WTC11 (cell line): ENCODE results near the gene RPL26. TPM values are rescaled to one million over a fixed set of nuclear protein-coding genes. Genes with fewer than 3 reads are reported as not detected.
A peak's percentile ranks its signal among the peaks of the same experiment; 100 is the strongest.

Source experiments
- ATAC-seq: fragments of 200-7000 bp; cut with Tn5 transposase; 2 replicates; pipeline ENCODE4 v1.10.0; 2021; ENCODE audit warnings: mild to moderate bottlenecking, moderate library complexity
- CTCF ChIA-PET: fragments of 300-600 bp; sonication (Branson Sonifier 250); formaldehyde crosslinking; loops from one replicate; lab custom pipeline; 2021; ENCODE audit warnings: antibody characterized with exemption; lab: Charles Lee
- POLR2A ChIA-PET: fragments of 350-600 bp; sonication (Branson Sonifier 250); formaldehyde crosslinking; loops from one replicate; lab custom pipeline; 2021; ENCODE audit warnings: antibody characterized with exemption; lab: Charles Lee
- DNase-seq: peaks from one replicate; pipeline ENCODE4 v3.0.0; 2021; ENCODE audit warnings: low spot score
- H3K27ac Mint-ChIP-seq: 2 replicates; pipeline ENCODE4 v1.8.0; 2021; ENCODE audit warnings: mixed read lengths
- H3K27me3 Mint-ChIP-seq: 2 replicates; pipeline ENCODE4 v1.8.0; 2021; ENCODE audit warnings: low read depth, mild to moderate bottlenecking, moderate library complexity, mixed read lengths
- H3K36me3 Mint-ChIP-seq: 2 replicates; pipeline ENCODE4 v1.8.0; 2021; ENCODE audit warnings: mixed read lengths
- H3K4me1 Mint-ChIP-seq: 2 replicates; pipeline ENCODE4 v1.8.0; 2022; ENCODE audit warnings: mixed read lengths
- H3K4me3 Mint-ChIP-seq: 2 replicates; pipeline ENCODE4 v1.8.0; 2021; ENCODE audit warnings: mild to moderate bottlenecking, moderate library complexity, mixed read lengths
- H3K9me3 Mint-ChIP-seq: 2 replicates; pipeline ENCODE4 v1.8.0; 2021; ENCODE audit warnings: mixed read lengths
- ETV6 ChIP-seq: sonication (generic); formaldehyde crosslinking; IDR thresholded peaks from 2 replicates; pipeline ENCODE4 v1.8.1; 2022; ENCODE audit warnings: mild to moderate bottlenecking, missing genetic modification reagents
- FOXK1 ChIP-seq: sonication (generic); formaldehyde crosslinking; IDR thresholded peaks from 2 replicates; pipeline ENCODE4 v1.8.0; 2022; ENCODE audit warnings: mild to moderate bottlenecking, moderate library complexity, missing genetic modification reagents
- FOXP1 ChIP-seq: sonication (generic); formaldehyde crosslinking; IDR thresholded peaks from 2 replicates; pipeline ENCODE4 v1.8.0; 2022; ENCODE audit warnings: missing genetic modification reagents, mild to moderate bottlenecking, moderate library complexity, borderline replicate concordance
- GABPB1 ChIP-seq: sonication (generic); formaldehyde crosslinking; IDR thresholded peaks from 2 replicates; pipeline ENCODE4 v1.8.1; 2023; ENCODE audit warnings: mild to moderate bottlenecking, missing genetic modification reagents
- GRHL2 ChIP-seq: fragments of 250-450 bp; sonication (Bioruptor Pico); IDR thresholded peaks from 2 replicates; pipeline ENCODE4 v1.8.0; 2022; ENCODE audit warnings: mild to moderate bottlenecking, moderate library complexity; ENCODE audit not compliant: insufficient replicate concordance, severe bottlenecking
- IRF2 ChIP-seq: sonication (generic); formaldehyde crosslinking; IDR thresholded peaks from 2 replicates; pipeline ENCODE4 v1.8.0; 2022; ENCODE audit warnings: low read depth, missing genetic modification reagents, borderline replicate concordance
- JAZF1 ChIP-seq: fragments of 250-450 bp; sonication (Bioruptor Pico); IDR thresholded peaks from 2 replicates; pipeline ENCODE4 v1.9.0; 2021; ENCODE audit warnings: moderate library complexity, mild to moderate bottlenecking, inconsistent platforms
- KAT7 ChIP-seq: sonication (generic); formaldehyde crosslinking; IDR thresholded peaks from 2 replicates; pipeline ENCODE4 v1.8.1; 2023; ENCODE audit warnings: missing genetic modification reagents, mild to moderate bottlenecking, borderline replicate concordance
- NFE2L1 ChIP-seq: sonication (generic); formaldehyde crosslinking; IDR thresholded peaks from 2 replicates; pipeline ENCODE4 v1.8.1; 2023; ENCODE audit warnings: missing genetic modification reagents
- NR1H2 ChIP-seq: sonication (generic); formaldehyde crosslinking; IDR thresholded peaks from 2 replicates; pipeline ENCODE4 v1.9.0; 2021; ENCODE audit warnings: mild to moderate bottlenecking, moderate library complexity, missing genetic modification reagents
- NR2C2 ChIP-seq: sonication (generic); formaldehyde crosslinking; IDR thresholded peaks from 2 replicates; pipeline ENCODE4 v1.8.0; 2022; ENCODE audit warnings: mild to moderate bottlenecking, missing genetic modification reagents
- RELA ChIP-seq: sonication (generic); formaldehyde crosslinking; IDR thresholded peaks from 2 replicates; pipeline ENCODE4 v1.8.1; 2022; ENCODE audit warnings: missing genetic modification reagents, mild to moderate bottlenecking, borderline replicate concordance
- TEAD1 ChIP-seq: sonication (generic); formaldehyde crosslinking; IDR thresholded peaks from 2 replicates; pipeline ENCODE4 v1.8.0; 2022; ENCODE audit warnings: mild to moderate bottlenecking, missing genetic modification reagents
- TEAD4 ChIP-seq: sonication (generic); formaldehyde crosslinking; IDR thresholded peaks from 2 replicates; pipeline ENCODE4 v1.8.0; 2022; ENCODE audit warnings: mild to moderate bottlenecking, missing genetic modification reagents
- ZNF317 ChIP-seq: sonication (generic); formaldehyde crosslinking; IDR thresholded peaks from 2 replicates; pipeline ENCODE4 v1.8.1; 2023; ENCODE audit warnings: low read depth, mild to moderate bottlenecking, moderate library complexity, missing genetic modification reagents, borderline replicate concordance
- ZNF423 ChIP-seq: fragments of 250-450 bp; sonication (Bioruptor Pico); IDR thresholded peaks from 2 replicates; pipeline ENCODE4 v2.1.2; 2022; ENCODE audit warnings: mild to moderate bottlenecking, moderate library complexity
- ZNF671 ChIP-seq: fragments of 250-450 bp; sonication (Bioruptor Pico); IDR thresholded peaks from 2 replicates; pipeline ENCODE4 v1.8.0; 2021; ENCODE audit warnings: mild to moderate bottlenecking
- total RNA-seq: library from RNA; stranded (reverse); gene quantifications from 3 replicates; pipeline ENCODE4 v1.2.3, GENCODE V29; 2021
- TF ChIP-seq, protein P1 (sequence below): fragments of 250-450 bp; sonication (Bioruptor Pico); IDR thresholded peaks from 2 replicates; pipeline ENCODE4 v1.9.0; 2021; ENCODE audit warnings: mild to moderate bottlenecking
- TF ChIP-seq, protein P2 (sequence below): sonication (generic); formaldehyde crosslinking; IDR thresholded peaks from 2 replicates; pipeline ENCODE4 v1.8.0; 2022; ENCODE audit warnings: missing genetic modification reagents
- TF ChIP-seq, protein P3 (sequence below): fragments of 250-450 bp; sonication (Bioruptor Pico); conservative IDR thresholded peaks from 2 replicates; pipeline ENCODE4 v1.9.0; 2021; ENCODE audit warnings: mild to moderate bottlenecking
- TF ChIP-seq, protein P4 (sequence below): sonication (generic); formaldehyde crosslinking; IDR thresholded peaks from 2 replicates; pipeline ENCODE4 v1.8.1; 2022; ENCODE audit warnings: mild to moderate bottlenecking, moderate library complexity, missing genetic modification reagents
- TF ChIP-seq, protein P5 (sequence below): sonication (generic); formaldehyde crosslinking; IDR thresholded peaks from 2 replicates; pipeline ENCODE4 v1.8.1; 2022; ENCODE audit warnings: low read depth, mild to moderate bottlenecking, moderate library complexity, missing genetic modification reagents, borderline replicate concordance
- TF ChIP-seq, protein P6 (sequence below): sonication (generic); formaldehyde crosslinking; conservative IDR thresholded peaks from 2 replicates; pipeline ENCODE4 v1.8.1; 2022; ENCODE audit warnings: mild to moderate bottlenecking, missing genetic modification reagents
- TF ChIP-seq, protein P7 (sequence below): fragments of 250-450 bp; sonication (Bioruptor Pico); IDR thresholded peaks from 2 replicates; pipeline ENCODE4 v1.9.0; 2021; ENCODE audit warnings: mild to moderate bottlenecking

The RPL26 gene
- total RNA-seq, 1 experiment from 2014 or later: 1,825 TPM

DNA sequence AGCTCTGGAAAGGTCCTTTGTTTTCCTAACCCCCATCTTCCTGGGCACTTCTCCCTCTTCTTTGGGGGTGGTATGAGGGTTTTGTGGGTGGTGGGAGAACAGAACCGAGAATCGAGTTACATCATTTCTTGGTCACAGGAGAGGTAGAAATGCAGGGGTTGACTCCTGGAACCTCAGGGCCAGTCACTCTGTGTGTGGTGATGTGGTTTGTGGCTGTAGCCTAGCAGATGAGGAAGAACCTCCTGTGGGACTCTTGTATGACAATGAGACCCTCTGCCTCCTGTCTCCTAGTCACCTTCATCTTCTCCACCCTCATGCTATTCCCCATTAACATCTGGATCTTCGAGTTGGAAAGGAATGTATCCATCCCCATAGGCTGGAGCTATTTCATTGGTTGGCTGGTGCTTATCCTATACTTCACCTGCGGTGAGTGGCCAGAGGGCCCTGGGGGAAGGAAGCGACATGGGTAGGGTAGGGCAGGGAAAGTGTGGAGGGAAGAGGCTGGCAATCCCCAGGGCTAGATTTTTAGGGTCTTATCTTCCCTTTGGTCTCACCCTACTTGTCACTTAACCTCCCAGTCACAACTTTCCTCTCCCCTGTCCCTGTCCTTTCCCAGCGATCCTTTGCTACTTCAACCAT, 37.8 kb downstream of the RPL26 start:
- POLR2A ChIA-PET: no interaction called here
- Mint-ChIP-seq H3K4me1 (peaks cover 4% of the 10 kb centered on the region), H3K27me3 (no peaks in the 10 kb centered on the region), H3K4me3 (no peak overlapping the region), H3K36me3 (no peaks in the 10 kb centered on the region), H3K9me3 (no peaks in the 10 kb centered on the region), H3K27ac (no peak overlapping the region)
- no peak for TF ChIP-seq TEAD1 (CRISPR knock-in tag)
- no peak for TF ChIP-seq NFE2L1
- TF ChIP-seq, protein P1, sequence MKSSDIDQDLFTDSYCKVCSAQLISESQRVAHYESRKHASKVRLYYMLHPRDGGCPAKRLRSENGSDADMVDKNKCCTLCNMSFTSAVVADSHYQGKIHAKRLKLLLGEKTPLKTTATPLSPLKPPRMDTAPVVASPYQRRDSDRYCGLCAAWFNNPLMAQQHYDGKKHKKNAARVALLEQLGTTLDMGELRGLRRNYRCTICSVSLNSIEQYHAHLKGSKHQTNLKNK: no peak
- TF ChIP-seq JAZF1 (CRISPR knock-in tag): no peak
- no peak for TF ChIP-seq NR1H2 (CRISPR knock-in tag)
- TF ChIP-seq FOXK1 (CRISPR knock-in tag): no peak
- TF ChIP-seq ETV6 (CRISPR knock-in tag): no peak
- TF ChIP-seq GRHL2 (CRISPR knock-in tag): no peak
- TF ChIP-seq, protein P2, sequence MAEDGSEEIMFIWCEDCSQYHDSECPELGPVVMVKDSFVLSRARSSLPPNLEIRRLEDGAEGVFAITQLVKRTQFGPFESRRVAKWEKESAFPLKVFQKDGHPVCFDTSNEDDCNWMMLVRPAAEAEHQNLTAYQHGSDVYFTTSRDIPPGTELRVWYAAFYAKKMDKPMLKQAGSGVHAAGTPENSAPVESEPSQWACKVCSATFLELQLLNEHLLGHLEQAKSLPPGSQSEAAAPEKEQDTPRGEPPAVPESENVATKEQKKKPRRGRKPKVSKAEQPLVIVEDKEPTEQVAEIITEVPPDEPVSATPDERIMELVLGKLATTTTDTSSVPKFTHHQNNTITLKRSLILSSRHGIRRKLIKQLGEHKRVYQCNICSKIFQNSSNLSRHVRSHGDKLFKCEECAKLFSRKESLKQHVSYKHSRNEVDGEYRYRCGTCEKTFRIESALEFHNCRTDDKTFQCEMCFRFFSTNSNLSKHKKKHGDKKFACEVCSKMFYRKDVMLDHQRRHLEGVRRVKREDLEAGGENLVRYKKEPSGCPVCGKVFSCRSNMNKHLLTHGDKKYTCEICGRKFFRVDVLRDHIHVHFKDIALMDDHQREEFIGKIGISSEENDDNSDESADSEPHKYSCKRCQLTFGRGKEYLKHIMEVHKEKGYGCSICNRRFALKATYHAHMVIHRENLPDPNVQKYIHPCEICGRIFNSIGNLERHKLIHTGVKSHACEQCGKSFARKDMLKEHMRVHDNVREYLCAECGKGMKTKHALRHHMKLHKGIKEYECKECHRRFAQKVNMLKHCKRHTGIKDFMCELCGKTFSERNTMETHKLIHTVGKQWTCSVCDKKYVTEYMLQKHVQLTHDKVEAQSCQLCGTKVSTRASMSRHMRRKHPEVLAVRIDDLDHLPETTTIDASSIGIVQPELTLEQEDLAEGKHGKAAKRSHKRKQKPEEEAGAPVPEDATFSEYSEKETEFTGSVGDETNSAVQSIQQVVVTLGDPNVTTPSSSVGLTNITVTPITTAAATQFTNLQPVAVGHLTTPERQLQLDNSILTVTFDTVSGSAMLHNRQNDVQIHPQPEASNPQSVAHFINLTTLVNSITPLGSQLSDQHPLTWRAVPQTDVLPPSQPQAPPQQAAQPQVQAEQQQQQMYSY (CRISPR knock-in tag): no peak
- TF ChIP-seq ZNF317 (CRISPR knock-in tag): no peak
- no peak for TF ChIP-seq FOXP1
- ATAC-seq (0 out of 2 replicates have a peak, but pooled peaks have one; percentile 39), DNase-seq (no peak)
- CTCF ChIA-PET: interaction anchor here (0.9 kb wide), 1 partner anchor 39 kb away, joined by 3 read pairs; no protein-coding TSS in a partner anchor

DNA sequence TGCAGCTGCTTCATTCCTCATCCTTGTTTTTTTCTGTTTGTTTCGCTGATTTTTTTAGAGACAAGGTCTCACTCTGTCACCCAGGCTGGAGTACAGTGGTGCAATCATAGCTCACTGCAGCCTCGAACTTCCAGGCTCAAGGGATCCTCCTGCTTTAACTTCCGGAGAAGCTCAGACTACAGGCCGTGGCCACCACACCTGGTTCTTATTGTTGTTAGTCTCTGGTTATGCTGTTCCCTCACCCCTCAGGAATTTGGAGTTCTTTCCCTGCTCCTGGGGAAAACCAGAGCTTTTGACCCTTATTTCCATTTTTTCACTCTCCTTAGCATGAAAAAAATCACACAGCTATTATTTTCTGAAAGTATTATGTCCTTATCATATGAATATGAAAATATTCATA, 41.5 kb downstream of the RPL26 start:
- H3K36me3 Mint-ChIP-seq: no peaks in the 10 kb centered on the region
- peak overlapping the region; percentile 92 for H3K27ac Mint-ChIP-seq
- ChIA-PET POLR2A (interaction anchor here (0.6 to 1.2 kb wide), 4 partner anchors 13 to 46 kb away, joined by 3 to 4 read pairs (median 3); partner anchors contain the start of genes KRABD2 and SLC25A35), CTCF (interaction anchor here (0.6 to 1.3 kb wide), 7 partner anchors 15 to 46 kb away, joined by 3 to 4 read pairs (median 3); partner anchors contain the start of genes KRABD2 and SLC25A35)
- H3K4me1 Mint-ChIP-seq: peaks cover 19% of the 10 kb centered on the region
- no peaks in the 10 kb centered on the region for H3K9me3 Mint-ChIP-seq
- no peak overlapping the region for H3K4me3 Mint-ChIP-seq
- DNase-seq (no peak), ATAC-seq (peak; percentile 73)
- H3K27me3 Mint-ChIP-seq: no peaks in the 10 kb centered on the region
- TF ChIP-seq, protein P3, sequence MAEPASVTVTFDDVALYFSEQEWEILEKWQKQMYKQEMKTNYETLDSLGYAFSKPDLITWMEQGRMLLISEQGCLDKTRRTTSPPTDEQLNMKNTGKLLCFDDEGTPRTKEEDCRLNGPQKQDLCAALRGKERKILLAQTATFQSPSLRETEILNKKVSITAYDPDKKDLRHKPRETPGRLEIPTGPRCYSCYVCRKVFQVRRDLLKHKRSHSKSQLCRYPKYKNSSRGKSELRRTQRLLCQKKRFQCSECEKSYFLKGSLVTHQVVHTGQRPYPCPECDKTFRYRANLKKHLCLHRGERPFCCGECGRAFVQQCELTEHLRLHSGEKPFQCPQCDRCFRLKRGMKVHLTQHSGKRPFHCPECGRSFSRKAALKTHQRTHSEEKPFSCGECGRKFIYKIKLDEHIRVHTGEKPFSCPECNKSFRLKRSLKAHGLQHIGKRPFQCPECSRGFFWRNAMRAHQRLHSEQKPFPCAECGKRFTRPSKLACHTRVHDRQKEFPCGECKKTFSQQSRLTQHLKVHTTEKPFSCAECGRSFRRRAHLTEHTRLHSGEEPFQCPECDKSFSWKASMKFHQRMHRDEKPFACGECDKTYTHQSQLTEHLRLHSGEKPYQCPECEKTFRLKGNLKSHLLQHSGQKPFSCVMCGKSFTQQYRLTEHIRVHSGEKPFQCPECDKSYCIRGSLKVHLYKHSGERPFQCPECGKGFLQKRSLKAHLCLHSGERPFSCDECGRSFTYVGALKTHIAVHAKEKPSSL (CRISPR knock-in tag): no peak
- TF ChIP-seq IRF2 (CRISPR knock-in tag) (no peak), ZNF671 (CRISPR knock-in tag) (no peak), KAT7 (CRISPR knock-in tag) (no peak), ZNF423 (CRISPR knock-in tag) (no peak), RELA (CRISPR knock-in tag) (no peak), TEAD4 (no peak), GABPB1 (no peak), NR2C2 (no peak)
- TF ChIP-seq, protein P4, sequence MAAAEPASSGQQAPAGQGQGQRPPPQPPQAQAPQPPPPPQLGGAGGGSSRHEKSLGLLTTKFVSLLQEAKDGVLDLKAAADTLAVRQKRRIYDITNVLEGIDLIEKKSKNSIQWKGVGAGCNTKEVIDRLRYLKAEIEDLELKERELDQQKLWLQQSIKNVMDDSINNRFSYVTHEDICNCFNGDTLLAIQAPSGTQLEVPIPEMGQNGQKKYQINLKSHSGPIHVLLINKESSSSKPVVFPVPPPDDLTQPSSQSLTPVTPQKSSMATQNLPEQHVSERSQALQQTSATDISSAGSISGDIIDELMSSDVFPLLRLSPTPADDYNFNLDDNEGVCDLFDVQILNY (CRISPR knock-in tag): no peak
- TF ChIP-seq, protein P5, sequence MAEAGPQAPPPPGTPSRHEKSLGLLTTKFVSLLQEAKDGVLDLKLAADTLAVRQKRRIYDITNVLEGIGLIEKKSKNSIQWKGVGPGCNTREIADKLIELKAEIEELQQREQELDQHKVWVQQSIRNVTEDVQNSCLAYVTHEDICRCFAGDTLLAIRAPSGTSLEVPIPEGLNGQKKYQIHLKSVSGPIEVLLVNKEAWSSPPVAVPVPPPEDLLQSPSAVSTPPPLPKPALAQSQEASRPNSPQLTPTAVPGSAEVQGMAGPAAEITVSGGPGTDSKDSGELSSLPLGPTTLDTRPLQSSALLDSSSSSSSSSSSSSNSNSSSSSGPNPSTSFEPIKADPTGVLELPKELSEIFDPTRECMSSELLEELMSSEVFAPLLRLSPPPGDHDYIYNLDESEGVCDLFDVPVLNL: no peak
- TF ChIP-seq, protein P6, sequence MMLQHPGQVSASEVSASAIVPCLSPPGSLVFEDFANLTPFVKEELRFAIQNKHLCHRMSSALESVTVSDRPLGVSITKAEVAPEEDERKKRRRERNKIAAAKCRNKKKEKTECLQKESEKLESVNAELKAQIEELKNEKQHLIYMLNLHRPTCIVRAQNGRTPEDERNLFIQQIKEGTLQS (CRISPR knock-in tag): no peak
- TF ChIP-seq, protein P7, sequence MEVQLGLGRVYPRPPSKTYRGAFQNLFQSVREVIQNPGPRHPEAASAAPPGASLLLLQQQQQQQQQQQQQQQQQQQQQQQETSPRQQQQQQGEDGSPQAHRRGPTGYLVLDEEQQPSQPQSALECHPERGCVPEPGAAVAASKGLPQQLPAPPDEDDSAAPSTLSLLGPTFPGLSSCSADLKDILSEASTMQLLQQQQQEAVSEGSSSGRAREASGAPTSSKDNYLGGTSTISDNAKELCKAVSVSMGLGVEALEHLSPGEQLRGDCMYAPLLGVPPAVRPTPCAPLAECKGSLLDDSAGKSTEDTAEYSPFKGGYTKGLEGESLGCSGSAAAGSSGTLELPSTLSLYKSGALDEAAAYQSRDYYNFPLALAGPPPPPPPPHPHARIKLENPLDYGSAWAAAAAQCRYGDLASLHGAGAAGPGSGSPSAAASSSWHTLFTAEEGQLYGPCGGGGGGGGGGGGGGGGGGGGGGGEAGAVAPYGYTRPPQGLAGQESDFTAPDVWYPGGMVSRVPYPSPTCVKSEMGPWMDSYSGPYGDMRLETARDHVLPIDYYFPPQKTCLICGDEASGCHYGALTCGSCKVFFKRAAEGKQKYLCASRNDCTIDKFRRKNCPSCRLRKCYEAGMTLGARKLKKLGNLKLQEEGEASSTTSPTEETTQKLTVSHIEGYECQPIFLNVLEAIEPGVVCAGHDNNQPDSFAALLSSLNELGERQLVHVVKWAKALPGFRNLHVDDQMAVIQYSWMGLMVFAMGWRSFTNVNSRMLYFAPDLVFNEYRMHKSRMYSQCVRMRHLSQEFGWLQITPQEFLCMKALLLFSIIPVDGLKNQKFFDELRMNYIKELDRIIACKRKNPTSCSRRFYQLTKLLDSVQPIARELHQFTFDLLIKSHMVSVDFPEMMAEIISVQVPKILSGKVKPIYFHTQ (CRISPR knock-in tag): no peak
